Lung (tissue), 12 donors: Measurements from ENCODE around the gene RASD1. TPM values are rescaled to one million over a fixed set of nuclear protein-coding genes. Genes with fewer than 3 reads are reported as not detected.

Experiments used
- ATAC-seq: fragments of 200-7000 bp; cut with Tn5 transposase; one replicate; pipeline ENCODE4 v1.9.1; 2020; ENCODE audit warnings: moderate number of reproducible peaks; ENCODE audit not compliant: insufficient read depth, low FRiP score
- DNase-seq, 3 donors: peaks; one replicate each; pipeline ENCODE4 v3.0.0-alpha.2; 2013 to 2017
- H3K27ac ChIP-seq, 2 donors: one replicate each; pipeline ENCODE4 v1.5.1; 2013; ENCODE audit warnings: mild to moderate bottlenecking in 2 of 2, moderate library complexity in 2 of 2, control low read depth in 1 of 2, inconsistent platforms in 1 of 2, low read depth in 1 of 2, low read length in 1 of 2
- H3K27me3 ChIP-seq, 3 donors: one replicate each; pipeline ENCODE4 v1.5.1; 2013; ENCODE audit warnings: low read length in 2 of 3; ENCODE audit not compliant: control insufficient read depth in 3 of 3, insufficient read depth in 3 of 3
- H3K36me3 ChIP-seq, 4 donors: one replicate each; pipeline ENCODE4 v1.5.1; 2013; ENCODE audit warnings: low read length in 4 of 4, mild to moderate bottlenecking in 1 of 4, moderate library complexity in 1 of 4; ENCODE audit not compliant: control insufficient read depth in 4 of 4, insufficient read depth in 4 of 4
- H3K4me1 ChIP-seq, 5 donors: one replicate each; pipeline ENCODE4 v1.5.1; 2013; ENCODE audit warnings: low read length in 5 of 5, mild to moderate bottlenecking in 2 of 5, moderate library complexity in 1 of 5; ENCODE audit not compliant: control insufficient read depth in 5 of 5, insufficient read depth in 5 of 5
- H3K4me3 ChIP-seq: one replicate; pipeline ENCODE4 v1.5.1; 2013; ENCODE audit warnings: mild to moderate bottlenecking, control low read depth, moderate library complexity
- H3K9ac ChIP-seq, 2 donors: one replicate each; pipeline ENCODE4 v1.5.1; 2013; ENCODE audit warnings: low read length in 2 of 2, control low read depth in 1 of 2; ENCODE audit not compliant: insufficient read depth in 1 of 2
- H3K9me3 ChIP-seq, 4 donors: one replicate each; pipeline ENCODE4 v1.5.1; 2013; ENCODE audit warnings: low read length in 3 of 4, mild to moderate bottlenecking in 1 of 4, moderate library complexity in 1 of 4; ENCODE audit not compliant: control insufficient read depth in 4 of 4, insufficient read depth in 3 of 4
- CTCF ChIP-seq: IDR thresholded peaks from 2 replicates; pipeline ENCODE4 v1.5.1; 2012; ENCODE audit warnings: mild to moderate bottlenecking; ENCODE audit errors: control extremely low read depth, extremely low read depth
- WGBS, 2 donors: extraction: QIAGEN DNeasy Blood & Tissue Kit; methylation state at CpG; one replicate each; pipeline ENCODE4 v1.1.7; 2013; 5-methylcytosine and 5-hydroxymethylcytosine counted together
- polyA plus RNA-seq, 2 donors: library from polyadenylated mRNA; stranded (reverse); fragments of 200-250 nt; gene quantifications; one replicate each; pipeline ENCODE4 v1.2.1, GENCODE V29; 2013
- total RNA-seq, 2 donors: library from RNA; depleted of rRNA in 1 of 2; stranded (reverse); fragments of >200 nt in 1 of 2; gene quantifications; one replicate each; pipeline ENCODE4 v1.2.1, GENCODE V29; 2014 to 2021
- donor health status: control.
- donor health status: control.
- donor health status: Bipolar disorder and iron deficiency.
- donor health status: healthy.
- donor health status: DM: yes; HTN: yes; CAD: no.

Gene RASD1
- total and polyA plus RNA-seq, 4 donors, result 3.8 to 53.8 (median 12.4) TPM

DNA sequence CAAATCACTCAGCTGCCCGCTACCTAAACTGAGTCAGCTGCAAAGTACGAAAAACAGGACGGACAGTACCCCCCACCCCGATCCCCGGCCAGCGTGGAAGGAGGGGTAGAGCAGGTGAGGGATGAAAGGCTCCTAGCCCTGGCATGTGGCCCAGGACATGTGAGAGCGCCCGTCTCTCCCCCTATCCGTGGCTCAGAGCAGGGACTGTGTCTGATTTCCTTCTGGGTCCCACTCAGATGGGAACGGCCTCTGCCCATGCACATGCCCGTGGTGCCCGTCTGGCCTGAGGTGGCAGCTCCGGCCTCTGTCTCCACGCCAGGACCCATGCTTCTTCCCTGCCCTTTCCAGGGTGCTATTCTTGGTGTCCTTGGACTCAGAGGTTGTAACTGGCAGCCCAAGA is 30.2 kb upstream of the RASD1 start:
- H3K27ac ChIP-seq, result peak overlapping the region in 1 of 2 donors; percentile 54
- no peak overlapping the region for H3K4me3 ChIP-seq
- H3K9ac ChIP-seq, result peak overlapping the region in 1 of 2 donors; percentile 3
- no peaks in the 10 kb centered on the region for H3K9me3 ChIP-seq
- ATAC-seq (no peak), DNase-seq (peak in 1 of 3 donors; percentile 36)
- TF ChIP-seq CTCF, result no peak
- H3K4me1 ChIP-seq, result peaks cover 0 to 25% (median 7%) of the 10 kb centered on the region in 5 donors
- 71 to 82% methylated on average over 14 of the region's 14 CpGs for WGBS, 2 donors
- H3K36me3 ChIP-seq, result no peaks in the 10 kb centered on the region
- H3K27me3 ChIP-seq, result no peaks in the 10 kb centered on the region

GRCh38 chr17:17525956-17526355 is 29.8 kb upstream of the RASD1 start:
- no peak overlapping the region for H3K4me3 ChIP-seq
- DNase-seq, result no peak
- 76 to 88% methylated on average over 6 of the region's 6 CpGs for WGBS, 2 donors
- peak overlapping the region in 1 of 2 donors; percentile 54 for H3K27ac ChIP-seq
- no peak overlapping the region for H3K9ac ChIP-seq
- ATAC-seq, result no peak
- no peak for TF ChIP-seq CTCF
- H3K36me3 ChIP-seq, result no peaks in the 10 kb centered on the region
- no peaks in the 10 kb centered on the region for H3K27me3 ChIP-seq
- no peaks in the 10 kb centered on the region for H3K9me3 ChIP-seq
- peaks cover 0 to 25% (median 7%) of the 10 kb centered on the region in 5 donors for H3K4me1 ChIP-seq

- Histone ChIP-seq H3K36me3 (peaks cover 0 to 4% (median 0%) of the 10 kb centered on the region in 4 donors), H3K27me3 (no peaks in the 10 kb centered on the region), H3K9ac (no peak overlapping the region), H3K4me3 (no peak overlapping the region), H3K9me3 (no peaks in the 10 kb centered on the region), H3K27ac (peak overlapping the region in 1 of 2 donors; percentile 7), H3K4me1 (peaks cover 0 to 25% (median 7%) of the 10 kb centered on the region in 5 donors)
- WGBS, 2 donors, result 71 to 72% methylated on average over 15 of the region's 15 CpGs
- no peak for TF ChIP-seq CTCF
- no peak for ATAC-seq
- DNase-seq, result no peak
These were observed 29.1 kb upstream of the RASD1 start for GRCh38 chr17:17525311-17525710.
